Bronchial epithelial cell (primary cell): ENCODE results near the gene NOS3. TPM values are rescaled to one million over a fixed set of nuclear protein-coding genes. Genes with fewer than 3 reads are reported as not detected.

Source experiments
- DNase-seq: peaks from one replicate; pipeline ENCODE4 v3.0.0-alpha.2; 2010; ENCODE audit warnings: low read depth
- FAIRE-seq: peaks from 2 replicates; lab custom pipeline; 2011; peaks lifted over from hg19 to GRCh38; lab: Jason Lieb, UNC
- H3K27me3 ChIP-seq: 2 replicates; pipeline ENCODE4 v1.5.1; 2011; ENCODE audit warnings: low read length; ENCODE audit not compliant: control insufficient read depth, insufficient read depth
- H3K36me3 ChIP-seq: 2 replicates; pipeline ENCODE4 v1.5.1; 2011; ENCODE audit warnings: low read length; ENCODE audit not compliant: control insufficient read depth, insufficient read depth
- H3K4me3 ChIP-seq: 2 replicates; pipeline ENCODE4 v1.5.1; 2011; ENCODE audit warnings: mild to moderate bottlenecking, low read depth, low read length, control low read depth
- CTCF ChIP-seq: IDR thresholded peaks from 2 replicates; pipeline ENCODE4 v1.5.1; 2011; ENCODE audit warnings: mild to moderate bottlenecking, moderate library complexity, low read length, control low read depth, inconsistent platforms; ENCODE audit not compliant: insufficient read depth, severe bottlenecking
- total RNA-seq: library from RNA; depleted of rRNA; stranded (reverse); fragments of >200 nt; gene quantifications from 2 replicates; pipeline ENCODE4 v1.2.1, GENCODE V29; 2014

The NOS3 gene
- total RNA-seq, 1 donor from 2014 or later, result under 0.01 TPM

GRCh38 chr7:150944066-150945042 is 46.5 kb upstream of the NOS3 start:
- Histone ChIP-seq H3K27me3 (no peaks in the 10 kb centered on the region), H3K36me3 (no peaks in the 10 kb centered on the region), H3K4me3 (no peak overlapping the region)
- no peak for TF ChIP-seq CTCF
- DNase-seq (peak; percentile 88), FAIRE-seq (peak; percentile 94)

- no peak for FAIRE-seq
- DNase-seq, result no peak
- H3K36me3 ChIP-seq, result no peaks in the 10 kb centered on the region
- H3K27me3 ChIP-seq, result no peaks in the 10 kb centered on the region
- no peak overlapping the region for H3K4me3 ChIP-seq
- no peak for TF ChIP-seq CTCF
Observed at GRCh38 chr7:150945171-150945852, 45.5 kb upstream of the NOS3 start.

GRCh38 chr7:150945853-150946420 is 44.9 kb upstream of the NOS3 start:
- DNase-seq, result peak; percentile 60
- Histone ChIP-seq H3K27me3 (no peaks in the 10 kb centered on the region), H3K4me3 (no peak overlapping the region), H3K36me3 (no peaks in the 10 kb centered on the region)
- FAIRE-seq, result no peak
- no peak for TF ChIP-seq CTCF

DNA sequence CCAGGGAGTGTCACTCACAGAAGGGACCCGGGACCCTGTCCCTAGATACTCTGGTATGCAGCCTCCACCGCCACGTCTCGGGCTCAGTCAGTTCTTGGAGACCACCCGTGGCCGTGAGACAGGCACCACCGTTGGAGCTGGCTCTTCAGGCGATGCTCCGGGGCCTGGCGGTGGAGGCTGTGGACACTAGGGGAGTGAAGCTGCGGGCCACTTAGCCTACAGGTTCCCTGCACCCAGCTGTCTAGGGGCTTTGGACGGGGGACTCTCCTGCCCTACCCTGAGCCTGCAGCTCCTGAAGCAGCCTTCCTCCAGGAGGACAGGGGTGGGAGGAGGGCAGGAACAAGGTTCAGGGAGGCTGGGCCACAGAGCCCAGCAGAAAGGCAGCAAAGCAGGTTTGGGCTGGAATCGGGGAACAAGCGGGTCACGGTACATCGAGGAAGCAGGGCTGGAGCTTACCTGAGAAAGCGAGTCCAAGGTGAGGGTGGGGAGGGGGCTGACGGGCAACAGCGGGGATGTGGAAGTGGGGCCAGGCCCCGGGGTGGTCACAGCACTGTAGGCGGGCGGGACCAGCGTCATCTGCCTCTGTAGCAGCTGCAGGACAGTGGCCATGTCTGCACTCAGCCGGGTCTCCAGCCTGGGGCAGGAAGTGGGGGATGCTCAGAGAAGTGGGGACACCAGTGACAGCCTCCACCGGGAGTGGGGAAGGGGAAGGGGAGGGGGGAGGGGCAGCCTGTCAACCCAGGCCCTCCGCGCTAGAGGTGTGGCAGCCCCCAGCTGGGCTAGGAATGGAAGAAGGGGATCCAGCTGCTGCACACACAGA is 44.2 kb upstream of the NOS3 start:
- no peak for DNase-seq
- Histone ChIP-seq H3K27me3 (no peaks in the 10 kb centered on the region), H3K4me3 (no peak overlapping the region), H3K36me3 (no peaks in the 10 kb centered on the region)
- no peak for FAIRE-seq
- TF ChIP-seq CTCF, result no peak

GRCh38 chr7:150947241-150947745 is 43.5 kb upstream of the NOS3 start:
- no peak for TF ChIP-seq CTCF
- Histone ChIP-seq H3K4me3 (no peak overlapping the region), H3K27me3 (no peaks in the 10 kb centered on the region), H3K36me3 (no peaks in the 10 kb centered on the region)
- no peak for FAIRE-seq
- no peak for DNase-seq
